Spleen (tissue), 7 donors: Measurements from ENCODE around the gene OR2AE1.

Experiments used
- CTCF ChIP-seq, 11 experiments: fragments of 200-600 bp in 7 of 11; fragments of 450-650 bp in 4 of 11; sonication (generic) in 4 of 11; IDR thresholded peaks in 8 of 11; conservative IDR thresholded peaks in 3 of 11; 1 replicate in 7 of 11; 2 replicates in 4 of 11; pipeline versions ENCODE4 v1.4.0 to v1.8.0; 2016 to 2021; ENCODE audit warnings: antibody characterized with exemption in 11 of 11, inconsistent platforms in 4 of 11, mild to moderate bottlenecking in 1 of 11
- POLR2A ChIP-seq, 3 donors: fragments of 450-650 bp; IDR thresholded peaks; one replicate each; pipeline ENCODE4 v1.5.1; 2017; ENCODE audit warnings: antibody characterized with exemption in 3 of 3, mild to moderate bottlenecking in 1 of 3
- POLR2AphosphoS5 ChIP-seq, 3 donors: sonication (generic); formaldehyde crosslinking; IDR thresholded peaks; one replicate each; pipeline ENCODE4 v1.5.1; 2017; ENCODE audit warnings: antibody characterized with exemption in 3 of 3
- donor health status: DM: no; HTN: no; CAD: no; lungs with moderate emphysema.
- donor health status: DM: no; HTN: no; CAD: no.
- donor health status: DM: no; HTN: no; CAD: no.

DNA sequence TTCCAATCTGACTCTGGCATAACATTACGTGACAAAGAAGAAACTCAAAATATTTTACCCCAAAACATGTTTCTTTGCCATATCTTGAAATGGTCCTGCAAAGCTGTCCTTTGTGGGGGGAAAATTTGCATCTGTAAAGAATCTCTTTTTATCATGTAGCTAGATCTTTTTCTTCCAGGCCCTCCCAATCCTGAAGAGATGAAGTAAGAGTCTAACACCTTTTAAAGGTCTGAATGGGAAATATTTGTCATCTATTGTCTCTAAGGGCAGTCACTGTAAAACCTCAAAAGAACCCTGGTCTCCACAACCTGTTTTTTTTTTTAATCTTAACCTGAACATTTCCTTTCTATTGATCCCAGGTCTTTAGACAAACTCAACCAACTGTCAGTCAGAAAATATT is 8.6 kb downstream of the OR2AE1 start:
- TF ChIP-seq POLR2AphosphoS5 (IDR thresholded peaks at IDR 0.05), result no peak
- no peak for TF ChIP-seq CTCF (IDR thresholded peaks at IDR 0.05 in 8 of 11, conservative IDR thresholded peaks at IDR 0.05 in 3 of 11)
- no peak for TF ChIP-seq POLR2A (IDR thresholded peaks at IDR 0.05)
